H1 (cell line): Measurements from ENCODE around the gene CEMIP2. TPM values are rescaled to one million over a fixed set of nuclear protein-coding genes. Genes with fewer than 3 reads are reported as not detected.

Experiments used
- EP300 ChIP-seq, 2 experiments: IDR thresholded peaks; 1 replicate in 1 of 2; 2 replicates in 1 of 2; pipeline ENCODE4 v1.6.1; 2011 to 2012; ENCODE audit warnings: low read depth in 2 of 2, low read length in 2 of 2, mild to moderate bottlenecking in 2 of 2, borderline replicate concordance in 1 of 2, inconsistent platforms in 1 of 2, moderate library complexity in 1 of 2
- POLR2AphosphoS5 ChIP-seq: IDR thresholded peaks from 2 replicates; pipeline ENCODE4 v1.6.1; 2011; ENCODE audit warnings: low read depth, low read length
- polyA plus RNA-seq, 7 experiments: library from polyadenylated mRNA; depleted of rRNA in 3 of 7; stranded (reverse) in 5 of 7; unstranded in 2 of 7; fragments of >200 nt in 5 of 7; fragments of 200-250 nt in 2 of 7; gene quantifications; 1 replicate in 5 of 7; 2 replicates in 1 of 7; 4 replicates in 1 of 7; pipeline versions ENCODE4 v1.2.1 to v1.2.3, GENCODE V29; 2011 to 2013; ENCODE audit warnings: missing spikeins in 2 of 7, mixed read lengths in 2 of 7
- total RNA-seq: library from RNA; stranded (reverse); fragmentation: NEBNext Ultra II Directional; extraction: Animal tissue kit (Norgen Biotek cat#: 25700); gene quantifications from 2 replicates; pipeline ENCODE4 v1.2.1, GENCODE V29; 2021
- TF ChIP-seq, protein P1 (sequence below), 3 experiments: IDR thresholded peaks; 1 replicate in 2 of 3; 2 replicates in 1 of 3; pipeline versions ENCODE4 v1.5.1 to v1.6.1; 2011; ENCODE audit warnings: low read length in 3 of 3, mild to moderate bottlenecking in 3 of 3, inconsistent platforms in 2 of 3, low read depth in 1 of 3, moderate library complexity in 1 of 3; ENCODE audit not compliant: insufficient read depth in 1 of 3; ENCODE audit errors: control extremely low read depth in 1 of 3

The CEMIP2 gene
- total and polyA plus RNA-seq, 2 of the 8 experiments (the other 6 are each of a cell fraction or from before 2014, with no cell fraction given) = 25.2 to 52.1 TPM

DNA sequence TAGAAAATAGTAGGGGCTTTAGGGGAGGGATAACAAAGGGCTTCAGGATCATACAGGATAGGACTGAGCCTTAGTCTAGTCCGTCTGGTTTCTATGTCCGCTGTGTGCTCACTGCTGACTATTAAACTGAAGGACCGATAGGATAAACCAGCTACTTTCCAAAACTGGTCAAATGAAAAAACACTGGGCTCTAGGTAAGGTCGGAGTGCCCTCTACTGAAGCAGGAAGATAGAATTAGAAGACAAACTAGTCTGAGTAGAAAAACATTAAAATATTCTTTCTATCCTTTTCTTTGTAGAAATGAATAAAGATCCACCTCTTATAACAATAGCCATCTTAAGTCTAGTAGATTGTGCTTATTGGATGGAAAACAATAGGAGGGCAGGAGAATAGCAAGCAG lies 133.6 kb downstream of the CEMIP2 start (continued):
- TF ChIP-seq POLR2AphosphoS5 = no peak
- TF ChIP-seq, protein P1, sequence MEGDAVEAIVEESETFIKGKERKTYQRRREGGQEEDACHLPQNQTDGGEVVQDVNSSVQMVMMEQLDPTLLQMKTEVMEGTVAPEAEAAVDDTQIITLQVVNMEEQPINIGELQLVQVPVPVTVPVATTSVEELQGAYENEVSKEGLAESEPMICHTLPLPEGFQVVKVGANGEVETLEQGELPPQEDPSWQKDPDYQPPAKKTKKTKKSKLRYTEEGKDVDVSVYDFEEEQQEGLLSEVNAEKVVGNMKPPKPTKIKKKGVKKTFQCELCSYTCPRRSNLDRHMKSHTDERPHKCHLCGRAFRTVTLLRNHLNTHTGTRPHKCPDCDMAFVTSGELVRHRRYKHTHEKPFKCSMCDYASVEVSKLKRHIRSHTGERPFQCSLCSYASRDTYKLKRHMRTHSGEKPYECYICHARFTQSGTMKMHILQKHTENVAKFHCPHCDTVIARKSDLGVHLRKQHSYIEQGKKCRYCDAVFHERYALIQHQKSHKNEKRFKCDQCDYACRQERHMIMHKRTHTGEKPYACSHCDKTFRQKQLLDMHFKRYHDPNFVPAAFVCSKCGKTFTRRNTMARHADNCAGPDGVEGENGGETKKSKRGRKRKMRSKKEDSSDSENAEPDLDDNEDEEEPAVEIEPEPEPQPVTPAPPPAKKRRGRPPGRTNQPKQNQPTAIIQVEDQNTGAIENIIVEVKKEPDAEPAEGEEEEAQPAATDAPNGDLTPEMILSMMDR (IDR thresholded peaks at IDR 0.05; ENCODE audit: control extremely low read depth in 1 of 3, insufficient read depth in 1 of 3, low read depth in 1 of 3, low read length in 3 of 3) = peak in 1 of 3 experiments; percentile 12; a peak in 1 of 4 replicates
- no peak for TF ChIP-seq EP300 (IDR thresholded peaks at IDR 0.05; ENCODE audit: borderline replicate concordance in 1 of 2, low read depth in 2 of 2, low read length in 2 of 2)

Other genes with a start within 250 kb of the CEMIP2 start
- 60.8 and 62.7 TPM in 2 replicates for gene ABHD17B, start 142.7 kb upstream of the CEMIP2 start, total RNA-seq
- 29.2 and 37.2 TPM in 2 replicates for gene ABHD17B, start 142.7 kb upstream of the CEMIP2 start, polyA plus RNA-seq (2011; rRNA removed)
- gene C9orf85, start 143.1 kb upstream of the CEMIP2 start, total RNA-seq = 13.2 and 14.5 TPM in 2 replicates
- gene C9orf85, start 143.1 kb upstream of the CEMIP2 start, polyA plus RNA-seq (2011; rRNA removed) = 6.2 and 6.3 TPM in 2 replicates